ENCODE results near the gene EDEM3. TPM values are rescaled to one million over a fixed set of nuclear protein-coding genes. Genes with fewer than 3 reads are reported as not detected.
"Not testable (repeated sequence)": the region's sequence is repeated elsewhere in the genome, so short reads cannot be mapped to it uniquely, and the experiment has no call there.

The EDEM3 gene
- total RNA-seq, 2 experiments from 2014 or later = 28.4 to 32.8 TPM

DNA sequence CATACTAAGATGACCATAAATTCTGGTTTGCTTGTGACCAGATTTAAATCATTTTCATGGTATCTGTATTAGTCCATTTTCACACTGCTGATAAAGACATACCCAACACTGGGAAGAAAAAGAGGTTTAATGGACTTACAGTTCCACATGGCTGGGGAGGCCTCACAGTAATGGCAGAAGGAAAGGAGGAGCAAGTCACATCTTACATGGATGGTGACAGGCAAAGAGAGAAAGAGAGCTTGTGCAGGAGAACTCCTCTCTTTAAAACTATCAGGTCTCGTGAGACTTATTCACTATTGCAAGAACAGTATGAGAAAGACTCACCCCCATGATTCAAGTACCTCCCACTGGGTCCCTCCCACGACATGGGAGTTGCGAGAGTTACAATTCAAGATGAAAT, 8.9 kb upstream of the EDEM3 start:
- H3K27ac Mint-ChIP-seq; DNase-seq; H3K27me3 Mint-ChIP-seq; POLR2A ChIA-PET; H3K4me1 Mint-ChIP-seq; H3K4me3 Mint-ChIP-seq; H3K9me3 Mint-ChIP-seq; CTCF ChIA-PET; H3K36me3 Mint-ChIP-seq (ENCODE audit: low read depth): not testable (repeated sequence)

DNA sequence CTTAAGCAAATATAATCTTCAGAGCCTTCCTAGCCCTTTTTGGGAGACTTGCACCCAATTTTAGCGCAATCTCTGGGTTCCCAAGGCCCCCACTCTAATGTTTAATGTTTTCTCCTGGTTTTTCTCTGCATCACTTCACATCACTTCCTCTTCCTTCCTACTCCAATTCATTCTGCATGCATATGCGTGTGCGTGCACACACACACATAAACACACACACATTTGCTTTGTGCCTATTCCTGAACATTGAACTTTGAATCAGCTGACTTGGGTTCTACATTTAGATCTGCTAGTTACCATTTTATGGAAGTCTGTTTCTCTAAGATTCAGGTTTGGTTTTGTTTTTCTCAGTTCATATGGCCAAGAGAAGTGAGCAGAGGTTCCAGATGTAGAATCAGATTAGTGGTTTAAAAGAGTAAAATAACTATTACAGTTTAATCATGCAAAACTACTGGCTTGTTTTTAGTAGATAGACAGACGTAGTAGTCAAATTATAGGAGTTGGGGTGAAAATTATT, 7.4 kb upstream of the EDEM3 start:
- H3K27me3 Mint-ChIP-seq = peaks cover 2% of the 10 kb centered on the region
- DNase-seq = no peak
- H3K27ac Mint-ChIP-seq = no peak overlapping the region
- H3K4me3 Mint-ChIP-seq = no peak overlapping the region
- H3K9me3 Mint-ChIP-seq = no peaks in the 10 kb centered on the region
- POLR2A ChIA-PET = no interaction called here
- no peaks in the 10 kb centered on the region for H3K36me3 Mint-ChIP-seq (ENCODE audit: low read depth)
- no peaks in the 10 kb centered on the region for H3K4me1 Mint-ChIP-seq
- CTCF ChIA-PET = no interaction called here

DNA sequence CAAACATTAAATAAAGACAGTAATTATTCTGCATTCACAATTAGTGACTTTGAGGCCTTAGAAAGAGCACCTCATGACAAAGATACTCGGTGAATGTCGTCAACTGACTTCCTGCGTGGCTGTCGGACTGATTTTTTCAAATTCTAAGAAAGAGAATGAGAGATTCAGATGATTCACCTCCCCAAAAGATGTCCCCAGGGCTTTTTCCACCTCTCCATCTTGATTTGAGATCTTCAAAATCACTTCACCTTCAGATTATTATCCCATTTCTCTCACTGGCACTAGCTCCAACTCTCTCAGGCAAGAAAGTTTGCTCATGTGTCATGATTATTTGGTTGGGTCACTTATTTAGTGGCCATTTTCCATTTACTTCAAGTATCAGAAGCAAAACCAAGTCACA, 5.0 kb upstream of the EDEM3 start:
- Mint-ChIP-seq H3K36me3 (ENCODE audit: low read depth) (no peaks in the 10 kb centered on the region), H3K27me3 (peaks cover 4% of the 10 kb centered on the region), H3K4me1 (peaks cover 13% of the 10 kb centered on the region), H3K9me3 (no peaks in the 10 kb centered on the region), H3K27ac (no peak overlapping the region), H3K4me3 (no peak overlapping the region)
- no peak for DNase-seq
- ChIA-PET CTCF (no interaction called here), POLR2A (no interaction called here)

DNA sequence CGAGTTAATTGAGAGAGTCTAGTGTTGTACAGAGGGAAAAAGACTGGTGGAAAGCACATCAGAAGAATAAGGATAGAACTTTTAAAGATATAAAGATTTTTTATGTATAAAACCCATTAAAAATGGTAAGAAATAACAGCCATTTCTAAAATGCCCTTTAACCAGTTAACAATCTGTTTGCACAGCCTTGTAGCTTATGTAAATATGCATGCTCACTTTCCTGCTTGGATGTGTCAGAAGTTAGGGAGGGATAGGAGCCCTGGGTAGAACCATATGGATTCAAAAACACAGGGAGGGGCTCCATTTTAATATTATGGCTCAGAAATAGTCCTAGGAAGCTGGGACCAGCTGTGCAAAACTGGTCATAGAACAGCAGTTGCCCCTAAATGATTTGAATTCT, 4.5 kb upstream of the EDEM3 start:
- Mint-ChIP-seq H3K4me1 (peaks cover 13% of the 10 kb centered on the region), H3K27ac (no peak overlapping the region), H3K4me3 (no peak overlapping the region), H3K36me3 (ENCODE audit: low read depth) (no peaks in the 10 kb centered on the region), H3K27me3 (peaks cover 4% of the 10 kb centered on the region), H3K9me3 (no peaks in the 10 kb centered on the region)
- no peak for DNase-seq
- ChIA-PET POLR2A (no interaction called here), CTCF (interaction anchor here (0.6 kb wide), 1 partner anchor 676 kb away, joined by 3 read pairs; no protein-coding TSS in a partner anchor)

DNA sequence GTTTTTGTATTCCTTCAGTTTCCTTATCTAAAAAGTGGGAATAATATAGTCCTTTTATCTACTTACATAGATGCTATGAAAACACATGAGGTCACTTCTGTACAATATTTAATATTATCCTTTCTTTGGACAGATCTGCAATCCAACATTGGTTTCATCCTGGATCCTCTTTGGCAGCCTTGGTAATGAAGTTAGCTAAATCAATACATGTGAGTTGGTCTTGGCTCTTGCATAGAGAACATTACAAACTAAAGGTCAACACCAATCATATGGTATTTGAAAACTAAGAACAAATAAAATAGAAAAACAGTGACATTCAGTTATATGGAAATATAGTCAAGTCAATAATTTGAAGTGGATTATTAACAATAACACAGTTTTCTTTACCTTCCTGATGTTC, 3.2 kb upstream of the EDEM3 start:
- CTCF ChIA-PET = interaction anchor here (0.6 kb wide), 1 partner anchor 25 kb away, joined by 3 read pairs; no protein-coding TSS in a partner anchor
- H3K36me3 Mint-ChIP-seq (ENCODE audit: low read depth) = peaks cover 5% of the 10 kb centered on the region

DNA sequence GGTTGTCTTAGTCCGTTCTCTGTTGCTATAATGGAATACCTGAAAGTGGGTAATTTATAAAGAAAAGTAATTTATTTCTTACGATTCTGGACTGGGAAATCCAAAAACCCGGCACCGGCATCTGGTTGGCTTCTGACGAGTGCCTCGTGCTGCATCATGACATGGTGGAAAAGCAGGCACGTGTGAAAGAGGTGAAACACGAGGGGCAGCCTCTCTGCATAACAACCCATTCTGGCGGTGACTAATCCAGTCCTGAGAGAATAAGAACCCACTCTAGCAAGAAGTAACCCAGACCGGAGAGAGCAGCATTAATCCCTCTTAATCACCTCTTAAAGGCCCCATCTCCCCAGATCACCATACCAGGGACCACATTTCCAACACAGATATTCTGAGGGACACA, 2.7 kb upstream of the EDEM3 start:
- H3K27ac Mint-ChIP-seq = no peak overlapping the region
- no peak overlapping the region for H3K4me3 Mint-ChIP-seq
- CTCF ChIA-PET = no interaction called here
- H3K27me3 Mint-ChIP-seq = peaks cover 4% of the 10 kb centered on the region
- POLR2A ChIA-PET = no interaction called here
- peaks cover 25% of the 10 kb centered on the region for H3K4me1 Mint-ChIP-seq
- H3K9me3 Mint-ChIP-seq = no peaks in the 10 kb centered on the region
- no peak for DNase-seq
- H3K36me3 Mint-ChIP-seq (ENCODE audit: low read depth) = peaks cover 6% of the 10 kb centered on the region

More for the DNA sequence above, 3.2 kb upstream of the EDEM3 start:
- POLR2A ChIA-PET = no interaction called here
- H3K9me3 Mint-ChIP-seq = no peaks in the 10 kb centered on the region
- H3K4me3 Mint-ChIP-seq = no peak overlapping the region
- peaks cover 21% of the 10 kb centered on the region for H3K4me1 Mint-ChIP-seq
- H3K27ac Mint-ChIP-seq = no peak overlapping the region
- DNase-seq = no peak
- peaks cover 4% of the 10 kb centered on the region for H3K27me3 Mint-ChIP-seq

DNA sequence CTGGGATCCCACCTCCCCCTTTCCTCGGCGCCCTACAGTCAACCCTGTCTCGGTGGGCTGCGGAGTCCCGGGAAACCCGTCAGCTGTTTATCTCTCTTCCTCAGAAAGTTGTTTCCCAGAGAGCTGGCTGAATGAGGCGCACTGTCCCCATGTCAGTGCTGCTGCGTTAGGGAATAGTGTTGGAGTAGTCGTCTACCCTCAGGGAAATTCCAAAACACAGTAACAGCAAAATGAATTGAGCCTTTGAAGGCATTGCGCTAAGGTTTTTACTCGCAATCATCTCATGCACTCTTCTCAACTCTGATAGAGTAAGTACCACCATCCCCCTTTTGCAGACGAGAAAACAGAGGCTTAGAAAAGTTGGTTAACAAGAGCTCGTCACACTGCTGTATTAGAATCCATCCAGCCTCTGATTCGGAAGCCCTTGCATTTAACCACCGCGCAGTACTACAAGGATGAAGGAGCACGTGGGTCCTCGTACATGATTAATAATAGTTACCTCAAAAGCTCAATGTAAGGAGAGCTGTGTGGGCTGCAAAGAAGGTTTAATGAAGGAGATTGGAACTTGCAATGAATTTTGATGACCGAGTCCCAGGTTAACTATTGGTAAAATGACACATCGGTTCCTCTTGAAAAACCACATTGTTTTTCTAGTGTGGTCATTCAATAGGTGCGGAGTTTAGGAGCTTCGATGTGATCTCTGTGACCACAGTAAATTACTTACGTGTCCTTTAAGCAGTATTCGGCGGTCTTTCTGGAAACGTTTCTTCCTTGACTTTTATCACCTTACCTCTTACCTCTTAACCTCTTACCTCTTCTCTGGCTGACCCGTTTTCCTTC, 788 bp upstream of the EDEM3 start:
- no peaks in the 10 kb centered on the region for H3K9me3 Mint-ChIP-seq
- peak; percentile 24 for DNase-seq
- peaks cover 4% of the 10 kb centered on the region for H3K27me3 Mint-ChIP-seq
- peaks cover 9% of the 10 kb centered on the region for H3K36me3 Mint-ChIP-seq (ENCODE audit: low read depth)
- peak overlapping the region; percentile 90 for H3K27ac Mint-ChIP-seq
- H3K4me1 Mint-ChIP-seq = peaks cover 37% of the 10 kb centered on the region
- POLR2A ChIA-PET = interaction anchor here (1.0 kb wide), 1 partner anchor 560 kb away, joined by 3 read pairs; no protein-coding TSS in a partner anchor
- H3K4me3 Mint-ChIP-seq = peak overlapping the region; percentile 83
- CTCF ChIA-PET = interaction anchor here (0.7 to 1.1 kb wide), 4 partner anchors 18 to 415 kb away, joined by 3 to 4 read pairs (median 3); no protein-coding TSS in a partner anchor

DNA sequence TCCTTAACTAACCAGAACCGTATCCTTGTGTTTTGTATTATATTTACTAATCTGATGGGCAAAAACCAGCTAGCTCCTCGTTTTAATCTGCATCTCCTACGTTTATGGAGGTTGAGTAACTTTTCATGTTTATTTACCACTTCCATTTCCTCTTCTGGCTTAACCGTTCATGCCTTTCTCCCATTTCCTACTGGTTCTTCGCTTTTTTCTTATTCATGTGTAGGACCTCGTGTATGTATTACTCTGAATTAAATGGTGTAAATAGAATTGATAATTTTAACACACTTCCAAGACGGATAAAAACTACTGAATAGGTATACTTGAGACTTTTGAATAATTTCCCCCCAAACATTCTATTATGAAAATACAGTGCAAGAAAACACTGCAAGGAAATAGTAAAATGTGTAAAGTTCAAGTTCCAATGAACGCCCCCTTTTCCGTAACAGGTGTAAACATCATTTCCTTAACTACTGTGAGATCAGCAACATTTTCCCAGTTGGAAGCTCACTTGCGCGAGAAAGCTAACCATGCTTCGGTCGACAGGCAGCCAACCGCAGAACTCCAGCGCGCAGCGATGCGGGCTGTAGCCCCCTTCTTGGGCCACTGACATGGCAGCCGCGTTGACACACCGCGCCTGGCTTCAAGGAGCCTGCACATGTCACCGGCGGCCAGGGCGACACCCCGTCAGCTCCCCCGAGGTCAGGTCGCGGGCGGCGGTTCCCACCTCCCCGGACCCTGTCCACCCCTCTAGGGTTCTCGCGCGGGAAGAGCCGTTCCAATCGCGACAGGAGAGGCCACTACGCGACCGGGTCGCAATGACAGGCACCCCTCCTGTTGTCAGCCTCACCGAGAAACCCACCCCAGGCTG, 816 bp downstream of the EDEM3 start:
- peaks cover 43% of the 10 kb centered on the region for H3K4me1 Mint-ChIP-seq
- H3K36me3 Mint-ChIP-seq (ENCODE audit: low read depth) = peaks cover 9% of the 10 kb centered on the region
- POLR2A ChIA-PET = interaction anchor here (0.6 to 1.0 kb wide), 2 partner anchors 12 to 562 kb away, joined by 3 read pairs; no protein-coding TSS in a partner anchor
- CTCF ChIA-PET = interaction anchor here (0.7 to 1.3 kb wide), 3 partner anchors 46 to 743 kb away, joined by 3 to 4 read pairs (median 3); no protein-coding TSS in a partner anchor
- no peaks in the 10 kb centered on the region for H3K9me3 Mint-ChIP-seq
- DNase-seq = peak; percentile 46
- peak overlapping the region; percentile 83 for H3K4me3 Mint-ChIP-seq
- peak overlapping the region; percentile 90 for H3K27ac Mint-ChIP-seq
- peaks cover 4% of the 10 kb centered on the region for H3K27me3 Mint-ChIP-seq

DNA sequence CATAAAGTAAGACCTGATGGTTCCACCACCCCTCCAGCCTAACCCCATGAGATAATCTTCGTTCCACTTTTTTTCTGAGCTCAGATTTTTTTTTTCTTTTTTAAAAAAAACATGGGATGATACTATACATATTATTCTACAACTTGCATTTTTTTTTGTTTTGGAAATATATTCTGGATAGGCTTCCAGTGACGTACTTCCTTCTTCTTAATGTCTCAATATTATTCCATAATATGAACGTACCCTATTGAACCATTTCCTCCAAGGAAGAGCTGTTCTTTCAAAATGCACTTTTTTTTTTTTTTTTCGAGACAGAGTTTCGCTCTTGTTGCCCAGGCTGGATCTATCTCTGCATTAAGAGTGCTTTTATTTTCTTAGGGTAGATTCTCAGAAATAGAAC, 1.5 kb downstream of the EDEM3 start:
- peaks cover 12% of the 10 kb centered on the region for H3K36me3 Mint-ChIP-seq (ENCODE audit: low read depth)
- ChIA-PET POLR2A (interaction anchor here (0.6 kb wide), 1 partner anchor 228 kb away, joined by 3 read pairs; no protein-coding TSS in a partner anchor), CTCF (no interaction called here)
- no peaks in the 10 kb centered on the region for H3K9me3 Mint-ChIP-seq
- peaks cover 43% of the 10 kb centered on the region for H3K4me1 Mint-ChIP-seq
- peaks cover 4% of the 10 kb centered on the region for H3K27me3 Mint-ChIP-seq
- peak overlapping the region; percentile 90 for H3K27ac Mint-ChIP-seq
- H3K4me3 Mint-ChIP-seq = peak overlapping the region; percentile 83
- DNase-seq = no peak

DNA sequence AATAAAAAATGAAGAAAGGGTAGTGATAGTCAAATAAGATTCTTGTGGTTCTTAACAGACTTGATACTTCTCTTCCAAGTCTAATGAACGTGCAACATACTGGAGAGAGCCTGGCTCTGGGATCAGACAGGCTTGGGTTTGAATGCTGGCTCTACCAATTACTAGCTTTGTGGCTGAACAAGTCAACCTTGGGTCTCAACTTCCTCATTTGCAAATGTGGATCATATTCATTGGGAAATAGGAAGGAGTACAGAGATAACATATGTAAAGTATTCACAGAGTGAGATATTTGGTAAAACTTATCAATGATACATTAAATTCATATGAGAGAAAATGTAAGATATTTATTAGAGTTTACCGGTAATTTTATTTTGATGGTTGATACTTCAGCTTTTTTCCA, 2.0 kb downstream of the EDEM3 start:
- Mint-ChIP-seq H3K27ac (peak overlapping the region; percentile 90), H3K36me3 (ENCODE audit: low read depth) (peaks cover 14% of the 10 kb centered on the region), H3K4me3 (peak overlapping the region; percentile 83), H3K9me3 (no peaks in the 10 kb centered on the region), H3K27me3 (peaks cover 4% of the 10 kb centered on the region), H3K4me1 (peaks cover 43% of the 10 kb centered on the region)
- POLR2A ChIA-PET = interaction anchor here (0.6 kb wide), 1 partner anchor 229 kb away, joined by 3 read pairs; no protein-coding TSS in a partner anchor
- DNase-seq = no peak
- CTCF ChIA-PET = no interaction called here

DNA sequence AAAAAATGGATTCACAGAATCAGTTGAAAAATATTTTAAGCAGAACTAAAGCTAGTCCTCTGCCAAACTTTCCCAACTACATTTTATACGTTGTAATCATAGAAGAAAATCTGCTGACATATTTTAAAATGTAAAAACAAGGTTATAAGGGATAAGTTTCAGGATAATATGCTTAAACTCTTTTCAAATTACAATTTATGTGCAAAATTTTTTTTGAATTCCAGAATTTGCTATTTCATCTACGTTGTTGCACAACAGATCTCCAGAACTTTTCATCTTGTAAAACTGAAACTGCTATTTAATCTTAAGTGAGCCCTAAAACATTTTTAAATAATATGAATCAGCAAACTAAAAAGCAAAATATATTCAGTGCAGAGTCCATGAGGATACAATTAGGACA, 5.9 kb downstream of the EDEM3 start:
- POLR2A ChIA-PET = no interaction called here
- H3K4me1 Mint-ChIP-seq = peaks cover 61% of the 10 kb centered on the region

DNA sequence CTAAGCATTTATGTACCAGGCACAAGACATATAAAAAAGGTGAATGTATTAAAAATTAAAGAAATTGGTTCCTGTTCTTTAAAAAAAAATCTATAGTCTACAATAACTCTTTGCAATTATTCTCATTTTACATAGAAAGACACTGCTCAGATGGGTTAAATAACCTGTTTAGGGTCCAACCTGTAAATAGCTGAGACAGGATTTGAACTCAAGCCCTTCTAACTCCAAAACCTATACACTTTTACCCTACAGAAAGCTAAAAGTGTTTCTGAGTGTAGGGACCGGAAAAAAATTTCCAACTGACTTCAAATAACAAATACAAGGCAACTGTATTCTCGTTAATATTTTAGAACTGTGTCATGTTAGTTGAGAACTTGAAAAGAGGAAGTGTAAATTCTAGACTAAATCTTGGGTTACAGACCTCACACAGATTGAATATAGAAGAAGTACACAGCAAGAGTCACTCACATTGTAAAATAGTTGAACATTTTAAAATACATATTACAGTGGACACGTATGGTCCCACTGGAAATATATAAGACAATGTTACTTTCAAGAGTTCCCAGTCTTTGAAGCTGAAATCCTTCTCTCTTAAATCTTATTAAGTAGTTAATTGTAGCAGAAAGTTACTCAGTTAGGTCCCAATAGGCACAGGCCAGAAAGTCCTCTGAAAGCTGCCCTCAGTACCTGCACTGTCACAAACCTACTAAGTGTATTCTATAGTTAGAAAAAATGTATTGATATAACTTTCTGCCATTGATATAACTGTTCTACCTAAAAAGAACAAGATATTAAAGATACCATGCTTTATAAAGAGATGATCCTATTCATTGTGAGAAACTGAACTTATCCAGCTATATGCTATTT, 7.3 kb downstream of the EDEM3 start:
- ChIA-PET CTCF (interaction anchor here (0.6 kb wide), 1 partner anchor 1234 kb away, joined by 3 read pairs; no protein-coding TSS in a partner anchor), POLR2A (no interaction called here)
- DNase-seq = no peak
- Mint-ChIP-seq H3K4me1 (peaks cover 59% of the 10 kb centered on the region), H3K9me3 (no peaks in the 10 kb centered on the region), H3K36me3 (ENCODE audit: low read depth) (peaks cover 38% of the 10 kb centered on the region), H3K4me3 (no peak overlapping the region), H3K27ac (no peak overlapping the region), H3K27me3 (no peaks in the 10 kb centered on the region)

More for the DNA sequence above, 5.9 kb downstream of the EDEM3 start:
- Mint-ChIP-seq H3K4me3 (no peak overlapping the region), H3K36me3 (ENCODE audit: low read depth) (peaks cover 39% of the 10 kb centered on the region), H3K27me3 (no peaks in the 10 kb centered on the region), H3K27ac (no peak overlapping the region), H3K9me3 (no peaks in the 10 kb centered on the region)
- DNase-seq = no peak
- CTCF ChIA-PET = interaction anchor here (1.1 kb wide), 1 partner anchor 34 kb away, joined by 3 read pairs; no protein-coding TSS in a partner anchor

All from activated CD4-positive, alpha-beta T cell treated with anti-CD3 and anti-CD28 coated beads, Interleukin-2, amount 10 ng/mL, durations not matched to agents 7 days and 5 days (primary cell).